ENCODE measurements around the gene MMP24OS.

- TF ChIP-seq EZH2 (IDR thresholded peaks at IDR 0.05; ENCODE audit: low read length, missing control alignments) = no peak
- TF ChIP-seq CTCF (conservative IDR thresholded peaks at IDR 0.05 in 1 of 2, IDR thresholded peaks at IDR 0.05 in 1 of 2; ENCODE audit: low read depth in 1 of 2, low read length in 2 of 2) = no peak
Measured at GRCh38 chr20:35327074-35327976, 49.4 kb upstream of the MMP24OS start.
